SKM-1 (cell line): ENCODE data around the gene HELZ.
"Not testable (repeated sequence)": the region's sequence is repeated elsewhere in the genome, so short reads cannot be mapped to it uniquely, and the experiment has no call there.

ENCODE experiments used
- DNase-seq: peaks from one replicate; lab custom pipeline; 2025; ENCODE audit not compliant: unreplicated experiment; lab: John Stamatoyannopoulos, UW

The HELZ gene

GRCh38 chr17:67124450-67125148 is 120.4 kb downstream of the HELZ start:
- no peak for DNase-seq

- DNase-seq, result no peak
Observed at GRCh38 chr17:67123699-67124098, 121.3 kb downstream of the HELZ start.

- no peak for DNase-seq
Observed at GRCh38 chr17:67121316-67121891, 123.6 kb downstream of the HELZ start.

- no peak for DNase-seq
Observed at GRCh38 chr17:67119102-67119501, 125.9 kb downstream of the HELZ start.

- DNase-seq, result no peak
Observed at GRCh38 chr17:67116045-67116575, 128.9 kb downstream of the HELZ start.

- no peak for DNase-seq
Observed at GRCh38 chr17:67115401-67115800, 129.6 kb downstream of the HELZ start.

GRCh38 chr17:67113486-67113885 is 131.5 kb downstream of the HELZ start:
- no peak for DNase-seq

GRCh38 chr17:67111808-67112207 is 133.2 kb downstream of the HELZ start:
- DNase-seq, result no peak

- DNase-seq, result no peak
Observed at GRCh38 chr17:67111327-67111726, 133.7 kb downstream of the HELZ start.

- DNase-seq, result no peak
Observed at GRCh38 chr17:67110619-67111018, 134.4 kb downstream of the HELZ start.

GRCh38 chr17:67109111-67109510 is 135.9 kb downstream of the HELZ start:
- DNase-seq, result no peak

- no peak for DNase-seq
Observed at GRCh38 chr17:67107811-67108775, 136.9 kb downstream of the HELZ start.

- DNase-seq, result no peak
Observed at GRCh38 chr17:67107171-67107570, 137.8 kb downstream of the HELZ start.

GRCh38 chr17:67105213-67105612 is 139.8 kb downstream of the HELZ start:
- peak; percentile 7 for DNase-seq

GRCh38 chr17:67104641-67105040 is 140.4 kb downstream of the HELZ start:
- not testable (repeated sequence) for DNase-seq

- no peak for DNase-seq
Observed at GRCh38 chr17:67098006-67098405, 147.0 kb downstream of the HELZ start.

GRCh38 chr17:67096609-67097008 is 148.4 kb downstream of the HELZ start:
- DNase-seq, result no peak

GRCh38 chr17:67095803-67096202 is 149.2 kb downstream of the HELZ start:
- no peak for DNase-seq

GRCh38 chr17:67095291-67095690 is 149.7 kb downstream of the HELZ start:
- not testable (repeated sequence) for DNase-seq

GRCh38 chr17:67093348-67093747 is 151.6 kb downstream of the HELZ start:
- DNase-seq, result no peak

- not testable (repeated sequence) for DNase-seq
Observed at GRCh38 chr17:67092710-67093109, 152.3 kb downstream of the HELZ start.
